NCI-H1092 (cell line): ENCODE data around the gene NEK6.
"Not testable (repeated sequence)": the region's sequence is repeated elsewhere in the genome, so short reads cannot be mapped to it uniquely, and the experiment has no call there.

ENCODE experiments used
- DNase-seq: peaks from one replicate; lab custom pipeline; 2025; lab: John Stamatoyannopoulos, UW

The NEK6 gene

DNA sequence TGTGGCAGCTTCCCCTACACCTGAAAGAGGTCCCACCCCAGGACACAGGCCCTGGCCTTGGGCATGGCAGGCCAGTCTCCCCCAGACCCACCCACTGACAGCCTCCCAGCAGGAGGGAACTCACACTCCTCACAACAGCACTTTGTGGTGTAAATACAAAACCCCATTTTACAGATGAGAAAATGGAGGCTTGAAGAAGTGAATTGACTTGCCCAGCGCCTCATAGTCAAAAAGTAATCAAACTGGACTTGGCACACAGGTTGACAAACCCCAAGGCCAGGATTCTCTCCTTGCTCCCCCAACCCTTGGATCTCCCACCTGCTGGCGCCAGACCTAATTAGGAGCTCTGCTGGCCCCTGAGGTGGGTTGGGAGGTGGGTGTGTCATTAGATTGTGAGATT is 29.2 kb upstream of the NEK6 start:
- no peak for DNase-seq

DNA sequence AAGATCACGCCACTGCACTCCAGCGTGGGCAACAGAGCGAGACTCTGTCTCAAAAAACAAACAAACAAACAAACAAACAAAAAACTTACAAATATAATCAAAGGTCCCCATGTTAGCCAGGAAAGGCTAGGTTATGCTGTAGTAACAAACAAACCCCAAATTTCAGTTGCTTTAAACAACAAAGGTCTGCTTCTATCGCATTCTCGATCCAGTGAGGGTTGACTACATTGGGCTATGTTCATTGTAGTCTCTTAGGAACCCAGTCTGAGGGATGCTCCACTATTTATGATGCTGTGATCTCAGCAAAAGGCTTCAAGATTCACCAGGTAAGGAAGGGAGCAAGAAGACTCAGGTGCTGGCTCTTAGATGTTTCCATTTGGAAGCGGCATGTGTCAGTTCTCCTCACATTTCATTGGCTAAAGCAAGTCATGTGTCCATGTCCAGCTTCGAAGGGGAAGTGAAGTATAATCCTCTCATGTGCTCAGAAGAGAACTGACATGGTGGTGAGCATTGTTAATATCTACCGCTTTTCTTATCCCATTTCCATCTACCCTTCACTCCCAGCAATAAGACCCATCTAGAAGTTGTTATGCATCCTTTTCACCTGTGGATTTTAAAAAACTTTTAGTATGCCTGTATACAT is 26.5 kb upstream of the NEK6 start:
- no peak for DNase-seq

DNA sequence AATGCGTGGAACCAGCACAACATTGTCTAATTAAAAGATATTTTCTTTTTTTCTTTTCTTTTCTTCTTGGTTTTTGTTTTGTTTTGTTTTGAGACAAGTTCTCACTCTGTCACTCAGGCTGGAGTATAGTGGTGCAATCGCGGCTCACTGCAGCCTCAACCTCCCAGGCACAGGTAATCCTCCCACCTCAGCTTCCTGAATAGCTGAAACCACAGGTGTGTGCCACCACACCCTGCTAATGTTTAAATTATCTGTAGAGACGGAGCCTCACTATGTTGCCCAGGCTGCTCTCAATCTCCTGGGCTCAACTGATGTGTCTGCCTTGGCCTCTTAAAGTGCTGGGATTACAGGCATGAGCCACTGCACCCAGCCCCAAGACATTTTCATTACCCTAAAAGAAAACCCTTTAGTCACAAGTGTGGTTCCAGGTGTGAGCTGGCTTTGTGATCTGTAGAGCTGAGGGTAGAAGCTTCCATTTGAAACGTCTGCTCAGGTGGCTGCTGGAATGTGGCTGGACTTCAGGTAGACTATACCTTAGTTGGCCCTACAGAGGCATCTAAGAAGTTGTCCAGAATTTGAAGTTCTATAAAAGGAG is 19.1 kb upstream of the NEK6 start:
- DNase-seq, result no peak

DNA sequence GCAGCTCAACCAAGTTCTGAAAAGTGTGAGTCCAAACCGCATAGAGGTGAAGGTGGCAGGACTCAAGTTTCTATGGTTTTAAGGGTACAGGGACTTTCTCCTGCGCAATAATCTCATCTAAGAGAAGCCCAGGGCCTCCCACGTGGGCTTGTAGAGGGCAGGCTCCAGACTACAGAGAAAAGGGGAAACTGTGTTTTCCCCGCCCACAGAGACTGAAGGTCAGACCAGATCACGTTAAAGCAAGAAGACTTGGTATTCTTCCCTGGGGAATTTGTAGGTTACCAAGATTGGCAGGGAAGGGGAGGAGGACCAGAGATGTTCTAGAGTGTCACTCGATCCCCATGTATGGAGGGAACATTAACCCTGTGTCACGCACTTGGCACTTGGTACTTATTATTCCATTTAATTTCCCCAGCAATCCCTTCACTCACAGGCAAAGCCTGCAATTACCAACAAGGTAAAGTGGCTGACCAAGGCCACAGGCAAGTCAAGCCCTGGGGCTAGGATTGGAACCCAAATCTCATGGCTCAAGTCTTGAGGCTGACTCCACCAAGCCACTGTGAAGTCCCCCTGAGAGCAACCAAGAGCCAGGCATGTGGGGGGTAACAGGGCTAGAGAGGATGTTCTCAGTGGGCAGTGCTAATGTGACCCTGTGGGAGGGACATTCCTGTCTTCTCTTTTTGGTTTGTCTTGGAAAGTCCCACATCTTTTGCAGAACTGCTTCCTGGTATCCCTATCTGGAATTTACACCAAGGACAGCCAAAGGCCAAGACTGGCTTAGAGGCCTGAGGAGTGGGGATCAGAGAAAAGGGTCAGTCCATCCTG is 18.3 kb upstream of the NEK6 start:
- DNase-seq, result no peak

GRCh38 chr9:124242331-124243194 is 15.2 kb upstream of the NEK6 start:
- DNase-seq, result no peak

DNA sequence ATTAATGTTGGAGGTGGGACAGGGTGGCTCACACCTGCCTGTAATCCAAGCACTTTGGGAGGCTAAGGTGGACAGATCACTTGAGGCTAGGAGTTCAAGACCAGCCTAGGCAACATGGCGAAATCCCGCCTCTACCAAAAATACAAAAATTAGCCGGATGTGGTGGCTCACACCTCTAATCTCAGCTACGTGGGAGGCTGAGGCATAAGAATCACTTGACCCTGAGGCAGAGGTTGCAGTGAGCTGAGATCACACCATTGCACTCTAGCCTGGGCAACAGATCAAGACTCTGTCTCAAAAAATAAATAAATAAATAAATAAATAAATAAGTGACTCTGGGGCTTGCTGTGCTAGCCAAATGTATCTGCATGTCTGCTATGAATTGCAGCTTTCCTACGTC is 10.4 kb upstream of the NEK6 start:
- DNase-seq, result not testable (repeated sequence)

DNA sequence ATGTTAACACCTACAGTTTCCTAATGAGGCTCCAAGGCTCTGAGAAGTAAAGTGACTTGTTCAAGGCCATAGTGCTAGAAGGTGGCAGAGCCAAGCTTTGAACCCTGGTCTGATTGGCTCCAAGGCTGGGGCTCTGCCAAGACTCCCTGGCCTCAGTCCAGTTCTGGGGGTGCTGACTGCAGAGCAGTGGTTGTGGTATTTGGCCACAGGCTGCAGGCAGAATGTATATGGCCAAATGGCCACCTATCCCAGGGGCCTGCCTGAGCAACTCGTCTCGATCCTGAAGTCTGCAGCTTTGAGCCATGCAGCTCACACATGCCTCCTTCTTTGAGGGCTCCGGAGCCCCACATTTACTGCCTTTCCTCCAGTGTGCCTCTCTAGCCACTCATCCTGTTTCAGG is 9.7 kb upstream of the NEK6 start:
- no peak for DNase-seq

GRCh38 chr9:124248960-124249359 is 8.8 kb upstream of the NEK6 start:
- no peak for DNase-seq

- DNase-seq, result no peak
These were observed 6.5 kb upstream of the NEK6 start for GRCh38 chr9:124251204-124251603.

DNA sequence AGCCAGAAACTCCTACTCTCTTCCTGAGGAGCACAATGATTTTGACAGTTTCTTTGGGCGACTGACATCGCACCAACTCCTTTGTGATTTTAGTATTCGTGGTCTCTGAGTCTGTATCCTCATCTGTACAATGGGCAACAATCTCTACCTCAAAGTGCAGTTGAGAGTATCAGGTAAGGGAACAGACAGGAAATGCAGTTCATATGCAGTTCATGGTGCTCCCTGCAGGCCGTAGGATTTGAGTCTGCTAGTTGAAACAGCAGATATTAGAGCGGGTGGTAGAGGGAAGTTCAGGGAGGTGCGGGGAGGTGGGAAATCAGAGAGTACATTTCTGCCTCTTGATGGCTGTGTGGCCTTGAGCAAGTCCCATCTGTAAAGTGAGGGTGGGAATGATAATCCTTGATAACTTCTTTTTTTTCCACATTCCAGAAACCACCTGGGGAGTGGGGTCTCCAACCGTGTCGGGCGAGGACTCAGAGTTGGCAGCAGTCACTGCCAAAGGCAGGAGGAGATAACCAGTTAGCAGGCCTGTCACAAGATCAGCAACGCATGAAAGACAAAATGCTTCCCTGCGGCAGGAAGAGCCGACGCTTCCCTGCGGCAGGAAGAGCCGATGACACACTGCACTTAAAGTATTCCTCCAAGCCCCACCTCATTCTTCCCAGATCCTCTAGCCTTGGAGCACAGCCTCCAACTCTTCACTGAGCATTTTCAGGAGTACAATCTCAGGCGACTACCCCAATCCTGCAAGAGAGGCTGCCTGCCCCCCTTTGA is 6.0 kb upstream of the NEK6 start:
- no peak for DNase-seq

DNA sequence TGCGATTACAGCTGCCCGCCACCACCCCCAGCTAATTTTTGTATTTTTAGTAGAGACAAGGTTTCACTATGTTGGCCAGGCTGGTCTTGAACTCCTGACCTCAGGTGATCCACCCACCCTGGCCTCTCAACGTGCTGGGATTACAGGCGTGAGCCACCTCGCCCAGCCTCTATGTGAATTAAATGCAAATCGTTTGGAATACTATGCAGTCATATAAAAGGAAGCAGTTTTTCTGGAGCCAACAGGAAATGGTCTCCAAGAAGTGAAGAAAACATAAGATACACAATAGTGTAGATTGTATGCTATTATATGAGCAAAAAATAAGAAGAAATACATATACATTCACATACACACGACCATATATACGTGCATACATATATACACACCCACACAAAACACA is 4.9 kb upstream of the NEK6 start:
- DNase-seq, result not testable (repeated sequence)

DNA sequence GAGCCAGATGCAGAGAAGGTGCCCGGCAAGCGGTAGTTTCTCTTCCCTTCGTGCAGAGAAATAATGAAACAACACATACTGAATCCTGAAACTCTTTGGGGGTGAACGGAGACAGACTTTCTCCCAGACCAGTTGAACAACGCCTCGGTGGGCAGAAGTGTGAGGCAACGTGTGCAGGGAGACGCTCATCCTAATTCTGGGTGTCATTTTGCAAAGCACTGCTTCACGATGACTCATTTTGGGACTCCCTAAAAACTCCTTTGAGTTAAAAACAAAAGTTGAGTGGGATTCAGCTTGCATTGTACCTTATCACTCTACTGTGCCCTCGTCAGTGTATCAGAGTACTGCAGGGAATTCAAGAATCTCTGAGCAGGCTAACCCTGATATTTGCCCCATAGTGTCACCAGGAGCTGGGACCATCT is 3.5 kb upstream of the NEK6 start:
- no peak for DNase-seq

- no peak for DNase-seq
These were observed 2.5 kb upstream of the NEK6 start for GRCh38 chr9:124255222-124255621.

DNA sequence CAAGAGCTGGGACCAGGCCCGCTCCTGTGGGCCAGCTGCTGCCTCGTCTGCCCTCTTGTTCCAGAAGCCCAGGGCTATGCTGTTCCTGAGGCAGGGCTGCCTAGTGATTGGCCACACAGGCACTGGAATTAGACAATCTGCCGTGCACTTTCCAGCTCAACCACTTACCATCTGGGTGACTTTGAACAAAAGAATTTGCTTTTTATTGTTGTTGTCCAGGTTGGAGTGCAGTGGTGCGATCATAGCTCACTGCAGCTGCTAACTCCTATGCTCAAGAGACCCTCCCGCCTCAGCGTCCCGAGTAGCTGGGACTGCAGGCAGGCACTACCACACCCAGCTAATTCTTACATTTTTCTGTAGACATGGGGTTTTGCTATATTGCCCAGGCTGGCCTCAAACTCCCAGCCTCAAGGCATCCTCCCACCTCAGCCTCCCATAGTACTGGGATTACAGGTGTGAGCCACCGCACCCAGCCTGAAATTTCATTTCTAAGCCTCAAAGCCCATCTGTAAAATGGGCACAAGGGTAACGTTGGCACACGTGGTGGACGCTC is 1.2 kb upstream of the NEK6 start:
- no peak for DNase-seq

DNA sequence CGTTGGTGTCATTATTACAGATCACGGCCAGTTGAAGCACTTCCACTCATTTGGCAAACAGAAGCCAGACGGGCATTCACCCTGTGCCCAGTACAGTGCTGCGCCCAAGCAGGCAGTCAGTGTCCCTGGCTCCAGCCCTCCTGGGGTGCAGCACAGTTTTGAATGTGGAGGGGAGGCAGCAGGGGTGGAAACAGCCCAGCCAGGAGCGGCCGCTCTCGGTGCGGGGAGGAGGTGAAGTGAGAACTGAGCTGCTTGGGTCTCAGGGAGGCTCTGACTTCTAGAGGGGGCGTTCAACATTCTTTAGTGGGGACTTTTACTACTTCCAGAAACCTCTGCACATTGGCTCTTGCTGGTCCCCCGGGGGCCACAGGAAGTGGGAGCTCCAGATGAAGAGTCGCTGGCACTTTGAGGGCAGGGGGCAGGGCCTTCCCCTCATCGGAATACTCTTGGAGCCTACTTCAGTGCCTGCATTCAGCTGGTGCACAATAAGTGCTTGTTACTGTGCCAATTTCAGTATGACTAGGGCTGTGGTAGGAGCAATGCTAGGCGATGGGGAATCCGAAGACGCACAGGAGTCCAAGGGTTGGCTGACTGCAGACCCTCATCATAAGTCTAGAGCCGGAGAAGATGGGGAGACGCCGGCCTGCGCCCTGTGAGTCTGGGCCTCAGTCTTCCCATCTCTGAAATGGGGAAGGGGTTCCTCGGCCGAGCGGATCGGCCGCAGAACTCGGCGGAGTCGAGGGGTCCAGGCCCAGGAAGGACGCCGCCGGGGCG is 492 bp upstream of the NEK6 start:
- DNase-seq, result no peak

DNA sequence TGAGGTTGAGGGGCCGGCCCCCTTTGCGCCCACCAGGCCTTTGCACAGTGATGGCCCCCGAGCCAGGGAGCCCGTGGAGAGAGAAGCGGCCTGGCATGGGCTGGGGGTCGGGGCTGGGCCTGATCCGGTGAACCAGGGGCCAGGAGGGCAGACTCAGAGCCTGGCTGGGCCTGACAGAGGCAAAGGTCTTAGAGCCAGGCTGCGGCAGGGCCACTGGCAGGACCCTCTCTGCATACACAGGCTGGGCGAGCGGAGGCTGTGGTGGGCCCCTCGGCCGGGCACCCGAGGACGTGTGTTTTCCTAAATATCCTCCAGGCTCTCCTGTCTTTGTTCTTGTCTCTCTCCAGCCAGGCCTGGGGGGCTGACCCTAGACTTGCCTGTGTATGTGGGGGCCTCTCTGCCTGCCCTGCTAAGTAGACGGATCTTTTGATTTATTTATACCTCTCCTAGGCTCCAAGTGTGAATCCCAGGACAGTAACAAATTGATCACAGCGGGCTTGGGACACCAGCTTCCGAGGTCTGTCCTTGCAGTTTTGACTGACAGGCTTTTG is 933 bp downstream of the NEK6 start:
- DNase-seq, result no peak

GRCh38 chr9:124259158-124259808 is 1.5 kb downstream of the NEK6 start:
- no peak for DNase-seq

DNA sequence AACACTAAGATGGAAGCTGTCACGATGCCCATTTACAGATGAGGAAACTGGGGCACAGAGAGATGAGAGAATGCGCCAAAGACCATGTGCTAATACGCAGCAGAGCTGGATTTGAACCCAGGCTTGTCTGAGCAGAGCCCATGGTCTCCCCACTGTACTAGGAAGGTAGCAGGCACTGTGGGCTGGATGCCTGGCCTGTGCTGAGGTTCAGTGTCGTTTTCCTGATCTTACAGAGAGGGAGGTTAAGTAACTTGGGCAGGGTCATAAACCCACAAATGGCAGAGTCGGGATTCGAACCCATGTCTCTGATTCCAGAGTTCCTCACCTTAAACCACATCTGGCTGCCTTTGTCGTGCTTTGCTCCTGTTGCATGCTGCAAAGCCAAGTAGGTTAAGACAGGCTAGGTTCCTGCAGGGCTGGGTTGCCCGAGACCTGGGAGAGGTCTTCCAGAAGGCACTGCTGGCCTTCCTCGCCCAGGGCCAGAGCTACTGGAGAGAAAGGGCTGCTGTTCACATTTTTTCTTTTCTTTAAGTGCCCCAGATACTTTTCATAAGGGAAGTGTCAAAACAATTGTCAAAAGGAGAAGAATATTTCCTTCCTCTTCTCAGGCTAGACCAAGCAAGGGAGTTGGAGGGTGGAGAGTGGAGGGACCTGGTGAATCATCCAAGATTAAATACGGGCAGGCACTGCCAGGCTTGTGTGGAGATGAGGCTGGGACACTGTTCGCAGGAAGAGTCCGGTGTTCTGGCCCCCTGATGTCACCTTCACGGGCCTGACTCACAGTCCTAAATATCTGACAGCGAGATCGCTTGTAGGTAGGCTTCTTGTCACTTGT is 3.2 kb downstream of the NEK6 start:
- no peak for DNase-seq
